ENCODE measurements around the gene EPHA3.

EPHA3 gene

GRCh38 chr3:89363171-89363570 lies 255.8 kb downstream of the EPHA3 start:
- DNase-seq (ENCODE audit: low read depth): no peak

GRCh38 chr3:89364314-89364713 lies 256.9 kb downstream of the EPHA3 start:
- no peak for DNase-seq (ENCODE audit: low read depth)

GRCh38 chr3:89367166-89367565 lies 259.7 kb downstream of the EPHA3 start:
- no peak for DNase-seq (ENCODE audit: low read depth)

- DNase-seq (ENCODE audit: low read depth): no peak
Observed at GRCh38 chr3:89368846-89369245, 261.4 kb downstream of the EPHA3 start.

GRCh38 chr3:89372456-89372855 lies 265.0 kb downstream of the EPHA3 start:
- no peak for DNase-seq (ENCODE audit: low read depth)

- DNase-seq (ENCODE audit: low read depth): no peak
Observed at GRCh38 chr3:89373434-89373833, 266.0 kb downstream of the EPHA3 start.

GRCh38 chr3:89375451-89375850 lies 268.0 kb downstream of the EPHA3 start:
- DNase-seq (ENCODE audit: low read depth): no peak

- no peak for DNase-seq (ENCODE audit: low read depth)
Observed at GRCh38 chr3:89380016-89380415, 272.6 kb downstream of the EPHA3 start.

GRCh38 chr3:89392991-89393390 lies 285.6 kb downstream of the EPHA3 start:
- DNase-seq (ENCODE audit: low read depth): no peak

GRCh38 chr3:89395456-89395855 lies 288.0 kb downstream of the EPHA3 start:
- DNase-seq (ENCODE audit: low read depth): no peak

- no peak for DNase-seq (ENCODE audit: low read depth)
Observed at GRCh38 chr3:89395996-89396395, 288.6 kb downstream of the EPHA3 start.

GRCh38 chr3:89402051-89402450 lies 294.6 kb downstream of the EPHA3 start:
- no peak for DNase-seq (ENCODE audit: low read depth)

- DNase-seq (ENCODE audit: low read depth): no peak
Observed at GRCh38 chr3:89405176-89405575, 297.8 kb downstream of the EPHA3 start.

- no peak for DNase-seq (ENCODE audit: low read depth)
Observed at GRCh38 chr3:89405593-89405992, 298.2 kb downstream of the EPHA3 start.

GRCh38 chr3:89411201-89411600 lies 303.8 kb downstream of the EPHA3 start:
- DNase-seq (ENCODE audit: low read depth): no peak

GRCh38 chr3:89414270-89414669 lies 306.8 kb downstream of the EPHA3 start:
- DNase-seq (ENCODE audit: low read depth): no peak

- no peak for DNase-seq (ENCODE audit: low read depth)
Observed at GRCh38 chr3:89419647-89420241, 312.3 kb downstream of the EPHA3 start.

GRCh38 chr3:89426060-89426459 lies 318.6 kb downstream of the EPHA3 start:
- DNase-seq (ENCODE audit: low read depth): no peak

GRCh38 chr3:89434621-89435380 lies 327.4 kb downstream of the EPHA3 start:
- DNase-seq (ENCODE audit: low read depth): no peak

GRCh38 chr3:89436846-89437245 lies 329.4 kb downstream of the EPHA3 start:
- DNase-seq (ENCODE audit: low read depth): no peak

- DNase-seq (ENCODE audit: low read depth): no peak
Observed at GRCh38 chr3:89440386-89440785, 333.0 kb downstream of the EPHA3 start.

GRCh38 chr3:89441141-89441540 lies 333.7 kb downstream of the EPHA3 start:
- DNase-seq (ENCODE audit: low read depth): no peak

GRCh38 chr3:89446593-89446992 lies 339.2 kb downstream of the EPHA3 start:
- no peak for DNase-seq (ENCODE audit: low read depth)

- DNase-seq (ENCODE audit: low read depth): no peak
Observed at GRCh38 chr3:89447243-89447642, 339.8 kb downstream of the EPHA3 start.

Measured in activated T-cell treated with anti-CD3 and anti-CD28 coated beads for 24 hours (primary cell).